IMR-90 (cell line): ENCODE data around the gene ELAVL1. TPM values are rescaled to one million over a fixed set of nuclear protein-coding genes. Genes with fewer than 3 reads are reported as not detected.

Source experiments
- ATAC-seq: fragments of 200-7000 bp; cut with Tn5 transposase; 2 replicates; pipeline ENCODE4 v1.9.1; 2020; ENCODE audit warnings: low read depth, mild to moderate bottlenecking, moderate library complexity
- BruUV-seq: library from RNA; stranded (reverse); fragments of 400-500 nt; replicated peaks from 2 replicates; lab custom pipeline; 2021; lab: Mats Ljungman, UMichigan
- CTCF ChIA-PET: fragments of 300-600 bp; formaldehyde crosslinking; extraction: SDS; loops from one replicate; lab custom pipeline; 2021; ENCODE audit warnings: antibody characterized with exemption; lab: Yijun Ruan, JAX
- POLR2A ChIA-PET: fragments of 300-600 bp; sonication (Branson Sonifier 250); formaldehyde crosslinking; loops from one replicate; lab custom pipeline; 2022; ENCODE audit warnings: antibody characterized with exemption; ENCODE audit not compliant: unreplicated experiment; lab: Charles Lee
- DNase-seq: peaks from one replicate; pipeline ENCODE4 v3.0.0; 2013
- H2AFZ ChIP-seq: replicated peaks from 2 replicates; pipeline ENCODE3; 2013; ENCODE audit warnings: low read length, mild to moderate bottlenecking; ENCODE audit not compliant: poor library complexity
- H2AK5ac ChIP-seq: 2 replicates; pipeline ENCODE4 v1.6.1; 2013; ENCODE audit warnings: low read depth, low read length, inconsistent platforms
- H2AK9ac ChIP-seq: replicated peaks from 2 replicates; pipeline ENCODE3; 2013; ENCODE audit warnings: mild to moderate bottlenecking, low read depth, low read length, moderate library complexity; ENCODE audit not compliant: poor library complexity
- H2BK120ac ChIP-seq: 2 replicates; pipeline ENCODE4 v1.6.1; 2013; ENCODE audit warnings: low read depth, low read length, inconsistent platforms
- H2BK15ac ChIP-seq: 3 replicates; pipeline ENCODE4 v1.6.1; 2013; ENCODE audit warnings: low read depth, low read length, inconsistent platforms
- H2BK20ac ChIP-seq: 2 replicates; pipeline ENCODE4 v1.6.1; 2013; ENCODE audit warnings: low read depth, mild to moderate bottlenecking, inconsistent platforms, low read length, moderate library complexity
- H2BK5ac ChIP-seq: 2 replicates; pipeline ENCODE4 v1.6.1; 2013; ENCODE audit warnings: mild to moderate bottlenecking, low read depth, low read length, inconsistent platforms; ENCODE audit not compliant: poor library complexity, severe bottlenecking
- H3K14ac ChIP-seq: replicated peaks from 2 replicates; pipeline ENCODE4 v1.6.1; 2013; ENCODE audit warnings: low read depth, low read length, inconsistent platforms
- H3K18ac ChIP-seq: 2 replicates; pipeline ENCODE4 v1.6.1; 2013; ENCODE audit warnings: low read depth, low read length, control low read depth
- H3K23ac ChIP-seq: 2 replicates; pipeline ENCODE4 v1.6.1; 2013; ENCODE audit warnings: low read depth, low read length, inconsistent platforms
- H3K27ac ChIP-seq: 2 replicates; pipeline ENCODE4 v1.5.1; 2013; ENCODE audit warnings: mild to moderate bottlenecking, control low read depth, low read length; ENCODE audit not compliant: insufficient read depth
- H3K27me3 ChIP-seq: 2 replicates; pipeline ENCODE4 v1.6.1; 2013; ENCODE audit warnings: low read length; ENCODE audit not compliant: control insufficient read depth, insufficient read depth
- H3K36me3 ChIP-seq: 2 replicates; pipeline ENCODE4 v1.6.1; 2013; ENCODE audit warnings: low read length, mixed read lengths; ENCODE audit not compliant: control insufficient read depth, insufficient read depth
- H3K4ac ChIP-seq: 2 replicates; pipeline ENCODE4 v1.6.1; 2013; ENCODE audit warnings: low read depth, low read length, inconsistent platforms
- H3K4me1 ChIP-seq: 2 replicates; pipeline ENCODE4 v1.6.1; 2013; ENCODE audit warnings: low read length, mixed read lengths; ENCODE audit not compliant: control insufficient read depth, insufficient read depth
- H3K4me2 ChIP-seq: 2 replicates; pipeline ENCODE4 v1.6.1; 2013; ENCODE audit warnings: low read depth, mild to moderate bottlenecking, control low read depth, low read length, moderate library complexity
- H3K4me3 ChIP-seq: 2 replicates; pipeline ENCODE4 v1.5.1; 2013; ENCODE audit warnings: low read depth, mild to moderate bottlenecking, control low read depth, low read length, moderate library complexity; ENCODE audit not compliant: insufficient read depth
- H3K56ac ChIP-seq: 2 replicates; pipeline ENCODE4 v1.6.1; 2013; ENCODE audit warnings: low read length, inconsistent platforms; ENCODE audit not compliant: insufficient read depth; ENCODE audit errors: extremely low read depth
- H3K79me1 ChIP-seq, 2 experiments: 2 replicates each; pipeline ENCODE4 v1.6.1; 2013; ENCODE audit warnings: low read length in 2 of 2, inconsistent platforms in 1 of 2, low read depth in 1 of 2
- H3K9ac ChIP-seq: 2 replicates; pipeline ENCODE4 v1.6.1; 2013; ENCODE audit warnings: low read depth, low read length, control low read depth
- H3K9me1 ChIP-seq: 2 replicates; pipeline ENCODE4 v1.6.1; 2013; ENCODE audit warnings: low read length, inconsistent platforms; ENCODE audit not compliant: insufficient read depth
- H3K9me3 ChIP-seq: 2 replicates; pipeline ENCODE4 v1.6.1; 2013; ENCODE audit warnings: low read length; ENCODE audit not compliant: control insufficient read depth, insufficient read depth
- H4K20me1 ChIP-seq: 2 replicates; pipeline ENCODE4 v1.6.1; 2013; ENCODE audit warnings: low read length, inconsistent platforms; ENCODE audit not compliant: insufficient read depth
- H4K5ac ChIP-seq: 2 replicates; pipeline ENCODE4 v1.6.1; 2013; ENCODE audit warnings: mild to moderate bottlenecking, low read depth, low read length, control low read depth
- H4K8ac ChIP-seq, 2 experiments: 2 replicates each; pipeline ENCODE4 v1.6.1; 2013; ENCODE audit warnings: low read depth in 2 of 2, low read length in 2 of 2, control low read depth in 1 of 2, inconsistent platforms in 1 of 2
- H4K91ac ChIP-seq: 2 replicates; pipeline ENCODE4 v1.6.1; 2013; ENCODE audit warnings: low read depth, low read length, inconsistent platforms; ENCODE audit not compliant: insufficient read depth
- CEBPB ChIP-seq: IDR thresholded peaks from 2 replicates; pipeline ENCODE4 v1.6.1; 2012; ENCODE audit warnings: low read depth, low read length, improper control_type of control experiment
- MAZ ChIP-seq: IDR thresholded peaks from 2 replicates; pipeline ENCODE4 v1.6.1; 2012; ENCODE audit warnings: low read depth, mild to moderate bottlenecking, low read length, improper control_type of control experiment, moderate library complexity, borderline replicate concordance
- NFE2L2 ChIP-seq: fragments of 150-350 bp; IDR thresholded peaks from 2 replicates; pipeline ENCODE4 v1.6.1; 2016; ENCODE audit warnings: low read depth, mild to moderate bottlenecking, low read length
- POLR2A ChIP-seq: IDR thresholded peaks from 2 replicates; pipeline ENCODE4 v1.6.1; 2012; ENCODE audit warnings: mild to moderate bottlenecking, low read depth, low read length
- RCOR1 ChIP-seq: IDR thresholded peaks from 2 replicates; pipeline ENCODE4 v1.6.1; 2012; ENCODE audit warnings: mild to moderate bottlenecking, low read length, improper control_type of control experiment; ENCODE audit not compliant: insufficient replicate concordance
- RFX5 ChIP-seq: IDR thresholded peaks from 2 replicates; pipeline ENCODE4 v1.8.0; 2012; ENCODE audit warnings: low read depth, mild to moderate bottlenecking, low read length, moderate library complexity
- SMC3 ChIP-seq: fragments of 150-350 bp; IDR thresholded peaks from 2 replicates; pipeline ENCODE4 v1.6.1; 2016; ENCODE audit warnings: low read depth, mild to moderate bottlenecking, antibody characterized with exemption, low read length, moderate library complexity
- WGBS, 2 experiments: methylation state at CpG; one replicate each; pipeline versions ENCODE4 v1.1.5 to v1.1.7; 2013; ENCODE audit warnings: missing lambda C conversion rate in 2 of 2; ENCODE audit not compliant: insufficient read length in 1 of 2; ENCODE audit errors: extremely low coverage in 2 of 2; 5-methylcytosine and 5-hydroxymethylcytosine counted together
- dilution Hi-C: fragments of 300-500 bp; cut with HindIII; formaldehyde crosslinking; loops from one replicate; pipeline ENCODE4 v1.14.3; 2018; ENCODE audit warnings: low sequenced_read_pairs; ENCODE audit not compliant: unreplicated experiment
- in situ Hi-C: fragments of 300-500 bp; cut with MboI; formaldehyde crosslinking; loops from 3 replicates; pipeline ENCODE4 v1.14.3; 2019; ENCODE audit warnings: low sequenced_read_pairs, inconsistent platforms, mixed read lengths
- intact Hi-C: fragments of 100-400 bp; cut with micrococcal nuclease; formaldehyde crosslinking; loops from 2 replicates; pipeline ENCODE4 v1.10.0; 2022
- polyA plus RNA-seq, 3 experiments: library from polyadenylated mRNA; depleted of rRNA; stranded (reverse); fragments of >200 nt; gene quantifications; 2 replicates each; pipeline ENCODE4 v1.2.3, GENCODE V29; 2012; ENCODE audit warnings: low replicate concordance in 1 of 3
- total RNA-seq: library from RNA; depleted of rRNA; stranded (reverse); fragments of >200 nt; gene quantifications from 2 replicates; pipeline ENCODE4 v1.2.3, GENCODE V29; 2012
- TF ChIP-seq, protein P1 (sequence below): conservative IDR thresholded peaks from 2 replicates; pipeline ENCODE4 v1.5.1; 2012; ENCODE audit warnings: mild to moderate bottlenecking, low read depth, low read length, improper control_type of control experiment

ELAVL1 gene
- total and polyA plus RNA-seq, 2 of the 4 experiments (the other 2 are of a cell fraction) = 55.6 to 59.0 TPM

DNA sequence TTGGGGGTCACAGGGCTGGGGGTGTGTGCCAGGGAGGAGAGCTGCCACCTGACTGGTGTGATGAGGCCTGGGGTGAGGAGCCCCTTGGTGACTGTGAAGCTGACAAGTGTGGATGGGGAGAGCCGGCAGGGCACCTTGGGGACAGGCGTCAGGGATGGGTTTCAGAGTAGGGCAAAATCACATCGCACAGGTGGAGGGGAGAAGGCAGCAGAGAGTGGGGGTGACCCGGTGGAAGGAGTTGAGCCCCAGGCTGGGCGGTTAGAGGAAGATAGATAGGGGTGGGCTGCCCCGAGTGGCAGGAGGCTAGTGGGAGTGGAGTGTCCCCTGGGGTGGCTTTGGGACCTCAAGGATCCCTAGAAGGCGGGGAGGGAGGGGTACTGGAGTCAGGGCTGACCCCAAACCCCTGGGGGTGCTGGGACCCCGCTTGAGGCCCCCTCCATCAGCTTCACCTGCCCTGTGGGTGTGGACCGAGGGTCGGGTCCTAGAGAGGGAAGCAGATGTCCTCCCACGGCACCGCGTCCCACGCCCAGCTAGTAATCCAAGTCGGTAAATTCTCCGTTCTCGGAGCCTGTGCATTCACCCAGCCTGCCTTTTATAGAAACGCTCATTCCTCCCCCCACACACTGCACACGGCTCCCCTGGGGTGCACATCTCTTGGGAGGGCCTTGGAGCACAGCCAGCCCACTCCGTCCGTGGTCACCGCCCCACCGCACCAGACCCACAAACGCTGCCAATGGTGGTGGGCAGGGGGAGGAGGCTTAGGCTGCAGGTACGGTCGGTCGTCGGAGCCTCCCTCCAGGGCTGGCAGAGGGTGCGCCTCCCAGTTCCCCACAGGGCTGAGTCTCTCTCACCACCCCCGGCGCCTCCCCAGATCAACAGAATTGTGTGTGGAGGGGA, 81.9 kb downstream of the ELAVL1 start:
- TF ChIP-seq RCOR1 (no peak), RFX5 (no peak), CEBPB (no peak), POLR2A (no peak), MAZ (no peak), NFE2L2 (no peak), SMC3 (no peak)
- TF ChIP-seq, protein P1, sequence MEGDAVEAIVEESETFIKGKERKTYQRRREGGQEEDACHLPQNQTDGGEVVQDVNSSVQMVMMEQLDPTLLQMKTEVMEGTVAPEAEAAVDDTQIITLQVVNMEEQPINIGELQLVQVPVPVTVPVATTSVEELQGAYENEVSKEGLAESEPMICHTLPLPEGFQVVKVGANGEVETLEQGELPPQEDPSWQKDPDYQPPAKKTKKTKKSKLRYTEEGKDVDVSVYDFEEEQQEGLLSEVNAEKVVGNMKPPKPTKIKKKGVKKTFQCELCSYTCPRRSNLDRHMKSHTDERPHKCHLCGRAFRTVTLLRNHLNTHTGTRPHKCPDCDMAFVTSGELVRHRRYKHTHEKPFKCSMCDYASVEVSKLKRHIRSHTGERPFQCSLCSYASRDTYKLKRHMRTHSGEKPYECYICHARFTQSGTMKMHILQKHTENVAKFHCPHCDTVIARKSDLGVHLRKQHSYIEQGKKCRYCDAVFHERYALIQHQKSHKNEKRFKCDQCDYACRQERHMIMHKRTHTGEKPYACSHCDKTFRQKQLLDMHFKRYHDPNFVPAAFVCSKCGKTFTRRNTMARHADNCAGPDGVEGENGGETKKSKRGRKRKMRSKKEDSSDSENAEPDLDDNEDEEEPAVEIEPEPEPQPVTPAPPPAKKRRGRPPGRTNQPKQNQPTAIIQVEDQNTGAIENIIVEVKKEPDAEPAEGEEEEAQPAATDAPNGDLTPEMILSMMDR = no peak
- peaks cover 18% of the 10 kb centered on the region for H4K20me1 ChIP-seq
- H2AK5ac ChIP-seq = no peak overlapping the region
- no peak overlapping the region for H3K4me2 ChIP-seq
- H3K79me1 ChIP-seq = peaks cover 2 to 33% of the 10 kb centered on the region in 2 experiments; a peak in 2 of 4 replicates
- H3K36me3 ChIP-seq = peaks cover 7% of the 10 kb centered on the region; the same call in 1 of the 2 replicates
- intact Hi-C loops = no loop called here
- no peak overlapping the region for H2AFZ ChIP-seq
- H2BK120ac ChIP-seq = no peak overlapping the region
- H3K18ac ChIP-seq = no peak overlapping the region
- H3K23ac ChIP-seq = no peak overlapping the region
- no peak overlapping the region for H2BK15ac ChIP-seq
- dilution Hi-C loops = no loop called here
- no peak overlapping the region for H4K8ac ChIP-seq
- H2AK9ac ChIP-seq = peak overlapping the region; percentile 45
- no peak overlapping the region for H2BK20ac ChIP-seq
- H3K56ac ChIP-seq = no peak overlapping the region
- H3K4me3 ChIP-seq = no peak overlapping the region
- H3K27me3 ChIP-seq = no peaks in the 10 kb centered on the region
- H2BK5ac ChIP-seq = no peak overlapping the region
- peaks cover 18% of the 10 kb centered on the region for H3K9me1 ChIP-seq
- peaks cover 24% of the 10 kb centered on the region for H3K4me1 ChIP-seq
- in situ Hi-C loops = no loop called here
- POLR2A ChIA-PET = no interaction called here
- DNase-seq (no peak), ATAC-seq (no peak)
- no peak overlapping the region for H4K91ac ChIP-seq
- no peak overlapping the region for H4K5ac ChIP-seq
- no peaks in the 10 kb centered on the region for H3K9me3 ChIP-seq
- H3K27ac ChIP-seq = no peak overlapping the region
- no peak overlapping the region for H3K4ac ChIP-seq
- WGBS, 2 experiments = 96% methylated on average over 7 of the region's 31 CpGs; no CpG with 5 or more reads in 1 of the 2 experiments
- CTCF ChIA-PET = no interaction called here
- no TSS peak for BruUV-seq
- H3K9ac ChIP-seq = no peak overlapping the region
- no peak overlapping the region for H3K14ac ChIP-seq
